Endothelial cell of umbilical vein (primary cell): Measurements from ENCODE around the gene TMEM167B. TPM values are rescaled to one million over a fixed set of nuclear protein-coding genes. Genes with fewer than 3 reads are reported as not detected.

Source experiments
- BruUV-seq: library from RNA; stranded (reverse); fragments of 400-500 nt; replicated peaks from 2 replicates; lab custom pipeline; 2021; lab: Mats Ljungman, UMichigan
- CTCF ChIA-PET: fragments of 300-600, 350-600 bp; sonication (Branson Sonifier 250); formaldehyde crosslinking; loops from one replicate; lab custom pipeline; 2021; ENCODE audit warnings: antibody characterized with exemption, inconsistent platforms; lab: Charles Lee
- POLR2A ChIA-PET: fragments of 300-600, 350-600 bp; sonication (Branson Sonifier 250); formaldehyde crosslinking; loops from one replicate; lab custom pipeline; 2021; ENCODE audit warnings: antibody characterized with exemption, inconsistent platforms; lab: Charles Lee
- DNase-seq: peaks from one replicate; pipeline ENCODE4 v3.0.0-alpha.2; 2011; ENCODE audit warnings: low read depth, low spot score
- FAIRE-seq: peaks from 2 replicates; lab custom pipeline; 2011; peaks lifted over from hg19 to GRCh38; lab: Jason Lieb, UNC
- H2AFZ ChIP-seq: 2 replicates; pipeline ENCODE4 v1.6.0; 2012; ENCODE audit warnings: low read depth, low read length, control low read depth, inconsistent platforms
- H3K27ac ChIP-seq: 2 replicates; pipeline ENCODE4 v1.5.1; 2011; ENCODE audit warnings: low read depth, mild to moderate bottlenecking, control low read depth, low read length, moderate library complexity; ENCODE audit not compliant: insufficient read depth
- H3K27me3 ChIP-seq, 2 experiments: 2 replicates each; pipeline versions ENCODE4 v1.6.0 to v1.6.1; 2011; ENCODE audit warnings: low read length in 2 of 2, mixed read lengths in 1 of 2; ENCODE audit not compliant: control insufficient read depth in 2 of 2, insufficient read depth in 2 of 2
- H3K36me3 ChIP-seq, 2 experiments: 2 replicates in 1 of 2; 3 replicates in 1 of 2; pipeline ENCODE4 v1.5.1; 2011; ENCODE audit warnings: low read length in 2 of 2, mild to moderate bottlenecking in 1 of 2, moderate library complexity in 1 of 2; ENCODE audit not compliant: control insufficient read depth in 2 of 2, insufficient read depth in 2 of 2; ENCODE audit errors: extremely low read depth in 1 of 2
- H3K4me1 ChIP-seq: 3 replicates; pipeline ENCODE4 v1.5.1; 2011; ENCODE audit warnings: mild to moderate bottlenecking, low read length; ENCODE audit not compliant: control insufficient read depth, insufficient read depth; ENCODE audit errors: extremely low read depth
- H3K4me2 ChIP-seq: 2 replicates; pipeline ENCODE4 v1.6.1; 2011; ENCODE audit warnings: low read length, control low read depth, mixed read lengths; ENCODE audit not compliant: insufficient read depth
- H3K4me3 ChIP-seq, 3 experiments: fragments of 200-600 bp in 1 of 3; sonication (generic), shearing (Covaris generic) in 1 of 3; replicated peaks in 1 of 3; 2 replicates each; pipeline ENCODE4 v1.5.1; 2011 to 2016; ENCODE audit warnings: control low read depth in 3 of 3, low read length in 3 of 3, mild to moderate bottlenecking in 2 of 3, inconsistent platforms in 1 of 3, low read depth in 1 of 3, moderate library complexity in 1 of 3; ENCODE audit not compliant: insufficient read depth in 1 of 3
- H3K79me2 ChIP-seq: 2 replicates; pipeline ENCODE4 v1.6.0; 2012; ENCODE audit warnings: low read length, inconsistent platforms; ENCODE audit not compliant: control insufficient read depth, insufficient read depth
- H3K9ac ChIP-seq: replicated peaks from 2 replicates; pipeline ENCODE3; 2011; ENCODE audit warnings: low read length, control low read depth; ENCODE audit not compliant: insufficient read depth; ENCODE audit errors: extremely low read depth
- H3K9me1 ChIP-seq: replicated peaks from 3 replicates; pipeline ENCODE4 v1.6.0; 2011; ENCODE audit warnings: mild to moderate bottlenecking, low read length; ENCODE audit not compliant: control insufficient read depth, insufficient read depth; ENCODE audit errors: extremely low read depth
- H3K9me3 ChIP-seq: replicated peaks from 2 replicates; pipeline ENCODE4 v1.5.1; 2012; ENCODE audit warnings: low read length, inconsistent platforms; ENCODE audit not compliant: control insufficient read depth, insufficient read depth
- H4K20me1 ChIP-seq: replicated peaks from 2 replicates; pipeline ENCODE3; 2011; ENCODE audit warnings: mild to moderate bottlenecking, low read length; ENCODE audit not compliant: control insufficient read depth, insufficient read depth; ENCODE audit errors: extremely low read depth
- EZH2 ChIP-seq: IDR thresholded peaks from 2 replicates; pipeline ENCODE4 v1.6.1; 2012; ENCODE audit warnings: borderline replicate concordance, low read depth, mild to moderate bottlenecking, moderate library complexity, low read length, inconsistent platforms; ENCODE audit not compliant: severe bottlenecking
- FOS ChIP-seq: IDR thresholded peaks from 2 replicates; pipeline ENCODE4 v1.6.1; 2011; ENCODE audit warnings: mild to moderate bottlenecking, low read length, moderate library complexity, borderline replicate concordance; ENCODE audit not compliant: insufficient read depth
- GATA2 ChIP-seq: IDR thresholded peaks from 2 replicates; pipeline ENCODE4 v1.7.0; 2011; ENCODE audit warnings: low read depth, mild to moderate bottlenecking, moderate library complexity, mixed read lengths, low read length; ENCODE audit not compliant: insufficient read length, insufficient read depth
- JUN ChIP-seq: IDR thresholded peaks from 2 replicates; pipeline ENCODE4 v1.6.1; 2011; ENCODE audit warnings: borderline replicate concordance, low read depth; ENCODE audit not compliant: insufficient read length, insufficient read depth
- MYC ChIP-seq: IDR thresholded peaks from one replicate; pipeline ENCODE4 v1.6.1; 2011; ENCODE audit warnings: mild to moderate bottlenecking, low read depth, low read length
- POLR2A ChIP-seq: IDR thresholded peaks from 2 replicates; pipeline ENCODE4 v1.6.1; 2012; ENCODE audit warnings: low read depth, mild to moderate bottlenecking, control low read depth, low read length
- POLR2AphosphoS5 ChIP-seq: IDR thresholded peaks from 2 replicates; pipeline ENCODE4 v1.6.1; 2012; ENCODE audit warnings: low read depth, mild to moderate bottlenecking, control low read depth, low read length, moderate library complexity; ENCODE audit not compliant: insufficient read depth
- dilution Hi-C: fragments of 300-500 bp; cut with MboI; formaldehyde crosslinking; loops from one replicate; pipeline ENCODE4 v1.15.0; 2019; ENCODE audit warnings: low sequenced_read_pairs; ENCODE audit not compliant: extremely low pct_ligation_motif_present
- intact Hi-C: fragments of 100-400 bp; cut with micrococcal nuclease; formaldehyde crosslinking; loops from one replicate; pipeline ENCODE4 v1.10.0; 2022
- polyA plus RNA-seq, 4 experiments: library from polyadenylated mRNA; depleted of rRNA in 3 of 4; stranded (reverse) in 3 of 4; unstranded in 1 of 4; fragments of >200 nt; gene quantifications; 2 replicates each; pipeline versions ENCODE4 v1.2.1 to v1.2.3, GENCODE V29; 2011 to 2012; ENCODE audit warnings: missing spikeins in 1 of 4
- total RNA-seq: library from RNA; stranded (reverse); gene quantifications from 2 replicates; pipeline ENCODE4 v1.2.3, GENCODE V29; 2021
- TF ChIP-seq, protein P1 (sequence below): IDR thresholded peaks from 2 replicates; pipeline ENCODE4 v1.6.1; 2011; ENCODE audit not compliant: insufficient read depth, insufficient read length
- TF ChIP-seq, protein P2 (sequence below), 2 donors: IDR thresholded peaks; 1 replicate in 1 of 2; 2 replicates in 1 of 2; pipeline ENCODE4 v1.5.1; 2011; ENCODE audit warnings: low read length in 2 of 2, mild to moderate bottlenecking in 2 of 2, moderate library complexity in 2 of 2, control low read depth in 1 of 2, inconsistent platforms in 1 of 2, low read depth in 1 of 2; ENCODE audit not compliant: insufficient read depth in 1 of 2; ENCODE audit errors: extremely low read depth in 1 of 2

The TMEM167B gene
- total and polyA plus RNA-seq, 2 donors (not counting 3 experiments of a cell fraction or from before 2014, with no cell fraction given) = 6.7 to 21.1 TPM

DNA sequence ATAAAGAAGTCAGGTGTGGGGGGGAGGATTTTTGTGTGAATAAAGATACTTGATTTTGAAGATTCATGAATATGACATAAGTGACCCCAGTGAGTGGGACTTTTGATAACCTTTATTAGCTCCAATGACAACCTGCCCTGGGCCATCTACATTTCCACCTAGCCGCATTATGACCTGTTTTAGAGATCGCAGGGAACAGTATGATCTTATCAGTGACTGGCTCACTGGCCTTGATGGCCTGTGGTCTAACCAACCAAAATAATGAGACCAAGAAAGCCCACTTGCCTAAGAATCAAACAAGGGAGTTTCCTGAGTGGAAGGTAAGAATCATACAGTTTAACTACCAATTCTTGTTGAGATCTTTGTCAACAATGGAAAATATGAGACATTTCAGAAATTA, 25.1 kb downstream of the TMEM167B start:
- Histone ChIP-seq H3K9ac (no peak overlapping the region), H3K4me3 (no peak overlapping the region), H3K9me3 (no peaks in the 10 kb centered on the region), H3K36me3 (no peaks in the 10 kb centered on the region), H3K4me1 (peaks cover 7% of the 10 kb centered on the region), H3K27me3 (peaks cover 36 to 52% of the 10 kb centered on the region in 2 experiments), H3K9me1 (no peaks in the 10 kb centered on the region), H4K20me1 (no peaks in the 10 kb centered on the region), H3K4me2 (no peak overlapping the region), H3K79me2 (no peaks in the 10 kb centered on the region), H2AFZ (no peak overlapping the region), H3K27ac (no peak overlapping the region)
- POLR2A ChIA-PET = no interaction called here
- FAIRE-seq = no peak
- dilution Hi-C loops = no loop called here
- intact Hi-C loops = no loop called here
- no TSS peak for BruUV-seq
- CTCF ChIA-PET = no interaction called here
- no peak for TF ChIP-seq POLR2AphosphoS5
- TF ChIP-seq POLR2A = no peak
- TF ChIP-seq, protein P1, sequence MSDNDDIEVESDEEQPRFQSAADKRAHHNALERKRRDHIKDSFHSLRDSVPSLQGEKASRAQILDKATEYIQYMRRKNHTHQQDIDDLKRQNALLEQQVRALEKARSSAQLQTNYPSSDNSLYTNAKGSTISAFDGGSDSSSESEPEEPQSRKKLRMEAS = no peak
- TF ChIP-seq EZH2 = no peak
- no peak for TF ChIP-seq MYC
- TF ChIP-seq, protein P2, sequence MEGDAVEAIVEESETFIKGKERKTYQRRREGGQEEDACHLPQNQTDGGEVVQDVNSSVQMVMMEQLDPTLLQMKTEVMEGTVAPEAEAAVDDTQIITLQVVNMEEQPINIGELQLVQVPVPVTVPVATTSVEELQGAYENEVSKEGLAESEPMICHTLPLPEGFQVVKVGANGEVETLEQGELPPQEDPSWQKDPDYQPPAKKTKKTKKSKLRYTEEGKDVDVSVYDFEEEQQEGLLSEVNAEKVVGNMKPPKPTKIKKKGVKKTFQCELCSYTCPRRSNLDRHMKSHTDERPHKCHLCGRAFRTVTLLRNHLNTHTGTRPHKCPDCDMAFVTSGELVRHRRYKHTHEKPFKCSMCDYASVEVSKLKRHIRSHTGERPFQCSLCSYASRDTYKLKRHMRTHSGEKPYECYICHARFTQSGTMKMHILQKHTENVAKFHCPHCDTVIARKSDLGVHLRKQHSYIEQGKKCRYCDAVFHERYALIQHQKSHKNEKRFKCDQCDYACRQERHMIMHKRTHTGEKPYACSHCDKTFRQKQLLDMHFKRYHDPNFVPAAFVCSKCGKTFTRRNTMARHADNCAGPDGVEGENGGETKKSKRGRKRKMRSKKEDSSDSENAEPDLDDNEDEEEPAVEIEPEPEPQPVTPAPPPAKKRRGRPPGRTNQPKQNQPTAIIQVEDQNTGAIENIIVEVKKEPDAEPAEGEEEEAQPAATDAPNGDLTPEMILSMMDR (IDR thresholded peaks at IDR 0.05; ENCODE audit: extremely low read depth in 1 of 2, insufficient read depth in 1 of 2, low read depth in 1 of 2, low read length in 2 of 2) = no peak
- TF ChIP-seq GATA2 = no peak
- no peak for TF ChIP-seq FOS
- TF ChIP-seq JUN = no peak
- DNase-seq = no peak
